GM12878 (cell line): ENCODE results near the gene LIN54. TPM values are rescaled to one million over a fixed set of nuclear protein-coding genes. Genes with fewer than 3 reads are reported as not detected.

Source experiments
- BCL3 ChIP-seq: IDR thresholded peaks from 2 replicates; pipeline ENCODE4 v1.6.1; 2011; ENCODE audit warnings: borderline replicate concordance, low read depth, mild to moderate bottlenecking, moderate library complexity, low read length; ENCODE audit not compliant: insufficient read depth, poor library complexity, severe bottlenecking
- CBFB ChIP-seq: IDR thresholded peaks from 2 replicates; pipeline ENCODE4 v1.6.1; 2016; ENCODE audit warnings: antibody characterized with exemption, low read depth
- CREB1 ChIP-seq: IDR thresholded peaks from 2 replicates; pipeline ENCODE4 v1.6.1; 2012; ENCODE audit warnings: low read depth, mild to moderate bottlenecking, inconsistent platforms
- CREM ChIP-seq: IDR thresholded peaks from 2 replicates; pipeline ENCODE4 v1.6.1; 2014; ENCODE audit warnings: antibody characterized with exemption, low read depth
- E2F8 ChIP-seq: fragments of 450-650 bp; IDR thresholded peaks from 2 replicates; pipeline ENCODE4 v1.6.1; 2018; ENCODE audit warnings: mild to moderate bottlenecking, low read depth, moderate library complexity; ENCODE audit not compliant: partially characterized antibody
- MTA2 ChIP-seq: fragments of 450-650 bp; IDR thresholded peaks from 2 replicates; pipeline ENCODE4 v1.6.1; 2016; ENCODE audit warnings: low read depth, mild to moderate bottlenecking, moderate library complexity
- MTA3 ChIP-seq: IDR thresholded peaks from 2 replicates; pipeline ENCODE4 v1.6.1; 2012; ENCODE audit warnings: low read length, inconsistent platforms, borderline replicate concordance
- PBX3 ChIP-seq: IDR thresholded peaks from 2 replicates; pipeline ENCODE4 v1.6.1; 2011; ENCODE audit warnings: mild to moderate bottlenecking, low read depth, low read length, moderate library complexity; ENCODE audit not compliant: insufficient replicate concordance
- POLR2AphosphoS5 ChIP-seq: IDR thresholded peaks from 2 replicates; pipeline ENCODE4 v1.6.1; 2011; ENCODE audit warnings: mild to moderate bottlenecking, low read length, inconsistent platforms
- RBBP5 ChIP-seq: fragments of 200-600 bp; sonication (generic); conservative IDR thresholded peaks from 2 replicates; pipeline ENCODE4 v1.6.1; 2016
- REST ChIP-seq: IDR thresholded peaks from 2 replicates; pipeline ENCODE4 v1.6.1; 2012; ENCODE audit warnings: mild to moderate bottlenecking, low read depth, low read length
- RUNX3 ChIP-seq: IDR thresholded peaks from 2 replicates; pipeline ENCODE4 v1.6.1; 2012; ENCODE audit warnings: low read length, inconsistent platforms
- USF2 ChIP-seq: IDR thresholded peaks from 2 replicates; pipeline ENCODE4 v1.6.1; 2011; ENCODE audit warnings: low read depth, low read length, improper control_type of control experiment, borderline replicate concordance
- polyA plus RNA-seq, 11 experiments: library from polyadenylated mRNA; depleted of rRNA in 4 of 11; unstranded in 6 of 11; stranded (reverse) in 5 of 11; fragments of >200 nt; fragmentation: Nextera tagmentation in 4 of 11; fragmentation: Illumina TruSeq in 1 of 11; extraction: Ambion mirVana in 4 of 11; extraction: Trizol in 1 of 11; gene quantifications; 1 replicate in 1 of 11; 2 replicates in 10 of 11; pipeline versions ENCODE4 v1.2.1 to v1.2.3, GENCODE V29; 2011 to 2016; ENCODE audit warnings: inconsistent platforms in 2 of 11, missing spikeins in 2 of 11, low read depth in 1 of 11
- total RNA-seq, 4 experiments: library from RNA; depleted of rRNA in 3 of 4; stranded (reverse); fragments of >200 nt in 3 of 4; fragmentation: Illumina TruSeq in 1 of 4; extraction: Trizol in 1 of 4; gene quantifications; 2 replicates each; pipeline versions ENCODE4 v1.2.1 to v1.2.3, GENCODE V29; 2013 to 2021
- TF ChIP-seq, protein P1 (sequence below): fragments of 450-650 bp; IDR thresholded peaks from 2 replicates; pipeline ENCODE4 v1.6.1; 2016; ENCODE audit warnings: mild to moderate bottlenecking, moderate library complexity, borderline replicate concordance

LIN54 gene
- total and polyA plus RNA-seq, 10 of the 15 experiments (the other 5 are each of a cell fraction or from before 2014, with no cell fraction given), result 1.5 to 20.4 (median 12.2) TPM

DNA sequence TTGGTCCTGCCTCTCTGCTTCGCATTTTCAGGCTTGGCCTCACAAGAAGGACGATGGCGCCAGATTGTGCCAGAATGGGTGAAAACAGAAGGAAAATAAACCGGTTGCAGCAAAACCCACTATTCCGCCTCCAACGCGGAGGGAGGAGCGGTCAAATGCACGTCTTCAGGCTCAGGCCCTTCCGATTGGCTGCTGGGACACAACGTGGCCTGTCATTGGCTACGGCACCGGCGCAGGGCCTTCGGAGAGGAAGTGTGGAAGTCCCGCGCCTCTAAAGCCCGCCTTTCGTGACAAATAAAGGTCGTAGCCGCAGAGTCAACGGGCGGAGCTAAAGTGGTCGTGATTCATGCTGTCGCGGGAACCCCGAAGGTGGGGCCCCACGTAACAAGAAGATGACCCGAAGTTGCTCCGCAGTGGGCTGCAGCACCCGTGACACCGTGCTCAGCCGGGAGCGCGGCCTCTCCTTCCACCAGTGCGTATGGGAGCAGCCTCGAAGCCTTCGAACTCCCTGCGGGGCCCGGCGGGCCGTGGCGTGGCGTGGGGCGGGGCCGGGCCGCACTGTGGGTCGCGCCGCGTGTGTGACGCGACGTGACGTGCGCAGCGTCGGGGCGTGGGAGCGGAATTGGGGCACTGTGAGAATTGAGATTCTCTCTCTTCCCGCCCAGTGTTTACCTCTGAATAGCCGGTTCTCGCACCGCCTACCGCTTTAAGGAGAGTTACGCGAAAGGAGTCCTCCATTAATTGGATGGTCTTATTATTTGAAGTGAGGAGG is 110.0 kb downstream of the LIN54 start, which contains the start of gene THAP9 (continued):
- TF ChIP-seq CBFB (peak; percentile 89), CREM (peak; percentile 94), E2F8 (peak; percentile 90), MTA2 (no peak), POLR2AphosphoS5 (peak; percentile 98), BCL3 (peak; percentile 46), RUNX3 (peak; percentile 64), PBX3 (peak; percentile 63), RBBP5 (0 out of 2 replicates have a peak, but pooled peaks have one; percentile 98), REST (0 out of 2 replicates have a peak, but pooled peaks have one; percentile 53), CREB1 (peak; percentile 97), MTA3 (no peak; the same call in 1 of the 2 replicates), USF2 (no peak; the same call in 1 of the 2 replicates)
- TF ChIP-seq, protein P1, sequence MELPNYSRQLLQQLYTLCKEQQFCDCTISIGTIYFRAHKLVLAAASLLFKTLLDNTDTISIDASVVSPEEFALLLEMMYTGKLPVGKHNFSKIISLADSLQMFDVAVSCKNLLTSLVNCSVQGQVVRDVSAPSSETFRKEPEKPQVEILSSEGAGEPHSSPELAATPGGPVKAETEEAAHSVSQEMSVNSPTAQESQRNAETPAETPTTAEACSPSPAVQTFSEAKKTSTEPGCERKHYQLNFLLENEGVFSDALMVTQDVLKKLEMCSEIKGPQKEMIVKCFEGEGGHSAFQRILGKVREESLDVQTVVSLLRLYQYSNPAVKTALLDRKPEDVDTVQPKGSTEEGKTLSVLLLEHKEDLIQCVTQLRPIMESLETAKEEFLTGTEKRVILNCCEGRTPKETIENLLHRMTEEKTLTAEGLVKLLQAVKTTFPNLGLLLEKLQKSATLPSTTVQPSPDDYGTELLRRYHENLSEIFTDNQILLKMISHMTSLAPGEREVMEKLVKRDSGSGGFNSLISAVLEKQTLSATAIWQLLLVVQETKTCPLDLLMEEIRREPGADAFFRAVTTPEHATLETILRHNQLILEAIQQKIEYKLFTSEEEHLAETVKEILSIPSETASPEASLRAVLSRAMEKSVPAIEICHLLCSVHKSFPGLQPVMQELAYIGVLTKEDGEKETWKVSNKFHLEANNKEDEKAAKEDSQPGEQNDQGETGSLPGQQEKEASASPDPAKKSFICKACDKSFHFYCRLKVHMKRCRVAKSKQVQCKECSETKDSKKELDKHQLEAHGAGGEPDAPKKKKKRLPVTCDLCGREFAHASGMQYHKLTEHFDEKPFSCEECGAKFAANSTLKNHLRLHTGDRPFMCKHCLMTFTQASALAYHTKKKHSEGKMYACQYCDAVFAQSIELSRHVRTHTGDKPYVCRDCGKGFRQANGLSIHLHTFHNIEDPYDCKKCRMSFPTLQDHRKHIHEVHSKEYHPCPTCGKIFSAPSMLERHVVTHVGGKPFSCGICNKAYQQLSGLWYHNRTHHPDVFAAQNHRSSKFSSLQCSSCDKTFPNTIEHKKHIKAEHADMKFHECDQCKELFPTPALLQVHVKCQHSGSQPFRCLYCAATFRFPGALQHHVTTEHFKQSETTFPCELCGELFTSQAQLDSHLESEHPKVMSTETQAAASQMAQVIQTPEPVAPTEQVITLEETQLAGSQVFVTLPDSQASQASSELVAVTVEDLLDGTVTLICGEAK, result peak; percentile 77; the same call in 1 of the 2 replicates
